Transverse colon (tissue), 4 donors: ENCODE data around the gene MYLK. TPM values are rescaled to one million over a fixed set of nuclear protein-coding genes. Genes with fewer than 3 reads are reported as not detected.

Experiments
- DNase-seq: peaks from one replicate; pipeline ENCODE4 v3.0.0-alpha.2; 2019
- H3K27ac ChIP-seq, 4 donors: fragments of 200-600 bp; sonication (generic); 2 replicates each; pipeline ENCODE4 v1.5.1; 2016 to 2018; ENCODE audit warnings: inconsistent platforms in 4 of 4
- H3K27me3 ChIP-seq: fragments of 200-600 bp; sonication (generic); 2 replicates; pipeline ENCODE4 v1.5.1; 2017; ENCODE audit warnings: inconsistent platforms
- H3K36me3 ChIP-seq, 4 donors: fragments of 200-600 bp; sonication (generic); 2 replicates each; pipeline ENCODE4 v1.5.1; 2017 to 2019; ENCODE audit warnings: inconsistent platforms in 4 of 4
- H3K4me1 ChIP-seq, 4 donors: fragments of 200-600 bp; sonication (generic); 2 replicates each; pipeline ENCODE4 v1.5.1; 2017 to 2020; ENCODE audit warnings: inconsistent platforms in 4 of 4
- H3K4me3 ChIP-seq, 4 donors: fragments of 200-600 bp; sonication (generic); 1 replicate in 1 of 4; 2 replicates in 3 of 4; pipeline versions ENCODE4 v1.5.1 to v1.6.1; 2017 to 2019; ENCODE audit warnings: inconsistent platforms in 4 of 4
- H3K9me3 ChIP-seq, 2 donors: fragments of 200-600 bp; sonication (generic); 2 replicates each; pipeline ENCODE4 v1.5.1; 2017 to 2019; ENCODE audit warnings: inconsistent platforms in 2 of 2
- CTCF ChIP-seq, 5 experiments: fragments of 200-600 bp in 3 of 5; fragments of 450-650 bp in 2 of 5; sonication (generic) in 3 of 5; IDR thresholded peaks; 1 replicate in 2 of 5; 2 replicates in 3 of 5; pipeline ENCODE4 v1.5.1; 2016 to 2017; ENCODE audit warnings: antibody characterized with exemption in 5 of 5, inconsistent platforms in 3 of 5, mild to moderate bottlenecking in 2 of 5, moderate library complexity in 1 of 5
- EP300 ChIP-seq: sonication (generic); formaldehyde crosslinking; IDR thresholded peaks from one replicate; pipeline ENCODE4 v1.6.1; 2017; ENCODE audit warnings: antibody characterized with exemption, low read depth
- POLR2A ChIP-seq: fragments of 450-650 bp; IDR thresholded peaks from one replicate; pipeline ENCODE4 v1.6.1; 2016; ENCODE audit warnings: antibody characterized with exemption, mild to moderate bottlenecking, moderate library complexity
- POLR2AphosphoS5 ChIP-seq, 3 donors: sonication (generic); formaldehyde crosslinking; IDR thresholded peaks; one replicate each; pipeline ENCODE4 v1.6.1; 2016; ENCODE audit warnings: antibody characterized with exemption in 3 of 3
- WGBS, 2 donors: methylation state at CpG; one replicate each; pipeline ENCODE4 v1.1.5; 2018; ENCODE audit warnings: low coverage in 1 of 2; 5-methylcytosine and 5-hydroxymethylcytosine counted together
- in situ Hi-C, 4 donors: fragments of 200-750 bp; cut with MboI; loops; one replicate each; pipeline versions ENCODE4 v1.15.0 to v1.15.1; 2017; ENCODE audit warnings: low sequenced_read_pairs in 3 of 4, low pct_ligation_motif_present in 1 of 4, low pct_unique_long_range_greater_than_20kb in 1 of 4
- intact Hi-C: fragments of 100-400 bp; cut with DNase I; formaldehyde crosslinking; loops from one replicate; pipeline ENCODE4 v1.15.1; 2023; ENCODE audit warnings: low total_unique reads
- total RNA-seq, 4 donors: library from RNA; depleted of rRNA; stranded (reverse); fragments of >200 nt; gene quantifications; one replicate each; pipeline ENCODE4 v1.1.0, GENCODE V29; 2016

Gene MYLK
- total RNA-seq, 4 donors from 2014 or later: 230 to 527 (median 349) TPM

- intact Hi-C loops: no loop called here
- H3K36me3 ChIP-seq: no peaks in the 10 kb centered on the region
- H3K27me3 ChIP-seq: no peaks in the 10 kb centered on the region
- no peak for DNase-seq
- no peak overlapping the region for H3K4me3 ChIP-seq
- 86 to 93% methylated on average over 3 to 4 of the region's 4 CpGs for WGBS, 2 donors
- no peaks in the 10 kb centered on the region for H3K9me3 ChIP-seq
- in situ Hi-C loops: no loop called here
- H3K27ac ChIP-seq: no peak overlapping the region
- TF ChIP-seq POLR2A: no peak
- no peak for TF ChIP-seq POLR2AphosphoS5 (IDR thresholded peaks at IDR 0.05)
- no peak for TF ChIP-seq CTCF (IDR thresholded peaks at IDR 0.05)
- no peak for TF ChIP-seq EP300
- no peaks in the 10 kb centered on the region for H3K4me1 ChIP-seq
Measured at GRCh38 chr3:123864706-123865105, 19.4 kb downstream of the MYLK start.

- no peaks in the 10 kb centered on the region for H3K9me3 ChIP-seq
- in situ Hi-C loops (no loop called here), intact Hi-C loops (no loop called here)
- no peak overlapping the region for H3K4me3 ChIP-seq
- no peaks in the 10 kb centered on the region for H3K27me3 ChIP-seq
- no peak overlapping the region for H3K27ac ChIP-seq
- no peaks in the 10 kb centered on the region for H3K4me1 ChIP-seq
- TF ChIP-seq EP300: no peak
- no peaks in the 10 kb centered on the region for H3K36me3 ChIP-seq
- DNase-seq: no peak
Measured at GRCh38 chr3:123862152-123862551, 22.0 kb downstream of the MYLK start.

- WGBS, 2 donors: 84 to 90% methylated on average over 6 to 8 of the region's 8 CpGs
- TF ChIP-seq EP300: no peak
- TF ChIP-seq POLR2AphosphoS5 (IDR thresholded peaks at IDR 0.05): no peak
- TF ChIP-seq CTCF (IDR thresholded peaks at IDR 0.05): no peak
- TF ChIP-seq POLR2A: no peak
- H3K36me3 ChIP-seq: no peaks in the 10 kb centered on the region
- H3K9me3 ChIP-seq: no peaks in the 10 kb centered on the region
- no peaks in the 10 kb centered on the region for H3K4me1 ChIP-seq
- in situ Hi-C loops: no loop called here
- H3K4me3 ChIP-seq: no peak overlapping the region
- H3K27me3 ChIP-seq: no peaks in the 10 kb centered on the region
- H3K27ac ChIP-seq: no peak overlapping the region
- no peak for DNase-seq
- intact Hi-C loops: no loop called here
Measured at GRCh38 chr3:123861081-123861836, 22.9 kb downstream of the MYLK start.

- Histone ChIP-seq H3K4me3 (no peak overlapping the region), H3K4me1 (no peaks in the 10 kb centered on the region), H3K27me3 (no peaks in the 10 kb centered on the region), H3K36me3 (no peaks in the 10 kb centered on the region), H3K9me3 (no peaks in the 10 kb centered on the region), H3K27ac (no peak overlapping the region)
- intact Hi-C loops (no loop called here), in situ Hi-C loops (no loop called here)
- 88 to 100% methylated on average over 1 of the region's 1 CpG for WGBS, 2 donors
- TF ChIP-seq CTCF (IDR thresholded peaks at IDR 0.05) (no peak), POLR2AphosphoS5 (IDR thresholded peaks at IDR 0.05) (no peak), POLR2A (no peak), EP300 (no peak)
- no peak for DNase-seq
Measured at GRCh38 chr3:123859177-123859576, 25.0 kb downstream of the MYLK start.

GRCh38 chr3:123854905-123855304 is 29.2 kb downstream of the MYLK start:
- 75 to 91% methylated on average over 2 of the region's 2 CpGs for WGBS, 2 donors
- in situ Hi-C loops: no loop called here
- DNase-seq: no peak
- Histone ChIP-seq H3K27ac (no peak overlapping the region), H3K4me3 (no peak overlapping the region), H3K4me1 (no peaks in the 10 kb centered on the region), H3K9me3 (no peaks in the 10 kb centered on the region), H3K27me3 (no peaks in the 10 kb centered on the region), H3K36me3 (no peaks in the 10 kb centered on the region)
- TF ChIP-seq POLR2AphosphoS5 (IDR thresholded peaks at IDR 0.05) (no peak), CTCF (IDR thresholded peaks at IDR 0.05) (no peak), EP300 (no peak), POLR2A (no peak)
- intact Hi-C loops: no loop called here
